ENCODE results near the gene ADIPOR2.

ADIPOR2 gene

GRCh38 chr12:1690578-1691122 is at the start of gene ADIPOR2:
Gene ADIPOR2, plus strand, starts transcription at chr12:1691070. Its CDS starts 63,274 bp downstream, at chr12:1754344.
- TF ChIP-seq MYC (IDR thresholded peaks at IDR 0.05; ENCODE audit: low read depth, low read length): peak; percentile 53; the same call in 1 of the 2 replicates
- TF ChIP-seq CTCF (IDR thresholded peaks at IDR 0.05; ENCODE audit: low read depth, low read length): no peak
- peak; percentile 83 for TF ChIP-seq MAX (IDR thresholded peaks at IDR 0.05; ENCODE audit: low read depth, low read length)
- peak; percentile 73 for TF ChIP-seq POLR2A (IDR thresholded peaks at IDR 0.05; ENCODE audit: extremely low read depth, insufficient read length)
- peak; percentile 99 for DNase-seq (ENCODE audit: low read depth)
- peak within 1 kb of the TSS; percentile 79 for H3K4me3 ChIP-seq (ENCODE audit: low read depth, low read length)

GRCh38 chr12:1642513-1642912 is 48.4 kb upstream of the ADIPOR2 start:
- DNase-seq (ENCODE audit: low read depth): no peak
- no peak overlapping the region for H3K4me3 ChIP-seq (ENCODE audit: low read depth, low read length)
- TF ChIP-seq POLR2A (IDR thresholded peaks at IDR 0.05; ENCODE audit: extremely low read depth, insufficient read length): no peak
- TF ChIP-seq MYC (IDR thresholded peaks at IDR 0.05; ENCODE audit: low read depth, low read length): no peak
- no peak for TF ChIP-seq MAX (IDR thresholded peaks at IDR 0.05; ENCODE audit: low read depth, low read length)
- no peak for TF ChIP-seq CTCF (IDR thresholded peaks at IDR 0.05; ENCODE audit: low read depth, low read length)

- H3K4me3 ChIP-seq (ENCODE audit: low read depth, low read length): no peak overlapping the region
- DNase-seq (ENCODE audit: low read depth): no peak
- TF ChIP-seq POLR2A (IDR thresholded peaks at IDR 0.05; ENCODE audit: extremely low read depth, insufficient read length) (no peak), MYC (IDR thresholded peaks at IDR 0.05; ENCODE audit: low read depth, low read length) (no peak)
These were observed 47.8 kb upstream of the ADIPOR2 start for GRCh38 chr12:1643043-1643442.

- H3K4me3 ChIP-seq (ENCODE audit: low read depth, low read length): no peak overlapping the region
- DNase-seq (ENCODE audit: low read depth): no peak
- no peak for TF ChIP-seq MYC (IDR thresholded peaks at IDR 0.05; ENCODE audit: low read depth, low read length)
- TF ChIP-seq POLR2A (IDR thresholded peaks at IDR 0.05; ENCODE audit: extremely low read depth, insufficient read length): no peak
- TF ChIP-seq MAX (IDR thresholded peaks at IDR 0.05; ENCODE audit: low read depth, low read length): no peak
These were observed 46.9 kb upstream of the ADIPOR2 start for GRCh38 chr12:1643905-1644533.

GRCh38 chr12:1644534-1645438 is 46.1 kb upstream of the ADIPOR2 start:
- H3K4me3 ChIP-seq (ENCODE audit: low read depth, low read length): no peak overlapping the region
- peak; percentile 40 for DNase-seq (ENCODE audit: low read depth)
- TF ChIP-seq MAX (IDR thresholded peaks at IDR 0.05; ENCODE audit: low read depth, low read length): no peak
- no peak for TF ChIP-seq POLR2A (IDR thresholded peaks at IDR 0.05; ENCODE audit: extremely low read depth, insufficient read length)
- no peak for TF ChIP-seq MYC (IDR thresholded peaks at IDR 0.05; ENCODE audit: low read depth, low read length)
- TF ChIP-seq CTCF (IDR thresholded peaks at IDR 0.05; ENCODE audit: low read depth, low read length): no peak

- no peak overlapping the region for H3K4me3 ChIP-seq (ENCODE audit: low read depth, low read length)
These were observed 45.1 kb upstream of the ADIPOR2 start for GRCh38 chr12:1645819-1646218.

More at GRCh38 chr12:1645819-1646218, 45.1 kb upstream of the ADIPOR2 start:
- no peak for DNase-seq (ENCODE audit: low read depth)
- TF ChIP-seq MYC (IDR thresholded peaks at IDR 0.05; ENCODE audit: low read depth, low read length): no peak
- TF ChIP-seq CTCF (IDR thresholded peaks at IDR 0.05; ENCODE audit: low read depth, low read length): no peak
- TF ChIP-seq MAX (IDR thresholded peaks at IDR 0.05; ENCODE audit: low read depth, low read length): no peak
- TF ChIP-seq POLR2A (IDR thresholded peaks at IDR 0.05; ENCODE audit: extremely low read depth, insufficient read length): no peak
